Nephron progenitor cell (in vitro differentiated cells): ENCODE results near the gene GLRX2.
"Not testable (repeated sequence)": the region's sequence is repeated elsewhere in the genome, so short reads cannot be mapped to it uniquely, and the experiment has no call there.

Experiments
- DNase-seq: peaks from one replicate; pipeline ENCODE4 v3.0.0; 2021
- H3K27ac Mint-ChIP-seq: 2 replicates; pipeline ENCODE4 v1.8.0; 2021; ENCODE audit warnings: mild to moderate bottlenecking, moderate library complexity, mixed read lengths
- H3K27me3 Mint-ChIP-seq: 2 replicates; pipeline ENCODE4 v1.8.0; 2021; ENCODE audit warnings: mild to moderate bottlenecking, low read depth, mixed read lengths; ENCODE audit not compliant: poor library complexity
- H3K36me3 Mint-ChIP-seq: 2 replicates; pipeline ENCODE4 v1.8.0; 2021; ENCODE audit warnings: low read depth, mixed read lengths
- H3K4me1 Mint-ChIP-seq: 2 replicates; pipeline ENCODE4 v1.8.0; 2021; ENCODE audit warnings: mixed read lengths
- H3K4me3 Mint-ChIP-seq: 2 replicates; pipeline ENCODE4 v1.8.0; 2021; ENCODE audit warnings: mild to moderate bottlenecking, moderate library complexity, mixed read lengths
- H3K9me3 Mint-ChIP-seq: 2 replicates; pipeline ENCODE4 v1.8.0; 2021; ENCODE audit warnings: mild to moderate bottlenecking, moderate library complexity, mixed read lengths
- CTCF ChIP-seq: fragments of 200-600 bp; sonication (generic); IDR thresholded peaks from 2 replicates; pipeline ENCODE4 v1.5.0; 2021; ENCODE audit warnings: antibody characterized with exemption

The GLRX2 gene

GRCh38 chr1:193054169-193054675, 51.0 kb downstream of the GLRX2 start:
- Mint-ChIP-seq H3K9me3 (no peaks in the 10 kb centered on the region), H3K27ac (no peak overlapping the region), H3K4me1 (peaks cover 18% of the 10 kb centered on the region), H3K36me3 (peaks cover 16% of the 10 kb centered on the region), H3K27me3 (no peaks in the 10 kb centered on the region), H3K4me3 (no peak overlapping the region)
- TF ChIP-seq CTCF: no peak
- no peak for DNase-seq

DNA sequence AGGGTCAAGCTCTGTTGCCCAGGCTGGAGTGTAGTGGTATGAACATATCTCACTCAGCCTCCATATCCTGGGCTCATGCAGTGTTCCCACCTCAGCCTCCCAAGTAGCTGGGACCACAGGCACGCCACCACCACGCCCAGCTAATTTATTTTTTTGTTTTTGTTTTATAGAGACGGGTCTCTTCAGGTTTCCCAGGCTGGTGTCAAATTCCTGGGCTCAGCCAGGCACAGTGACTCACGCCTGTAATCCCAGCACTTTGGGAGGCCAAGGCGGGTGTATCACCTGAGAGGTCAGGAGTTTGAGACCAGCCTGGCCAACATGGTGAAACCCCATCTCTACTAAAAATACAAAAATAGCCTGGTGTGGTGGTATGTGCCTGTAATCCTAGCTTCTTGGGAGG, 56.3 kb downstream of the GLRX2 start:
- peaks cover 55% of the 10 kb centered on the region for H3K36me3 Mint-ChIP-seq
- not testable (repeated sequence) for H3K27ac Mint-ChIP-seq, H3K9me3 Mint-ChIP-seq, H3K4me1 Mint-ChIP-seq, H3K27me3 Mint-ChIP-seq, H3K4me3 Mint-ChIP-seq, DNase-seq
